Natural killer cell (primary cell): Measurements from ENCODE around the gene PAK2. TPM values are rescaled to one million over a fixed set of nuclear protein-coding genes. Genes with fewer than 3 reads are reported as not detected.

Experiments used
- ATAC-seq, 3 donors: fragments of 150-1000 bp in 2 of 3; fragments of 200-7000 bp in 1 of 3; cut with Tn5 transposase; 1 replicate in 1 of 3; 2 replicates in 2 of 3; pipeline ENCODE4 v1.10.0; 2021; ENCODE audit warnings: mild to moderate bottlenecking in 2 of 3, moderate library complexity in 2 of 3
- DNase-seq, 2 donors: peaks; one replicate each; pipeline versions ENCODE4 v3.0.0 to v3.0.0-alpha.2; 2013 to 2021; ENCODE audit warnings: mixed read lengths in 1 of 2
- H3K27ac ChIP-seq: one replicate; pipeline ENCODE4 v1.5.1; 2013; ENCODE audit warnings: mild to moderate bottlenecking, low read length
- H3K27me3 ChIP-seq: one replicate; pipeline ENCODE4 v1.6.1; 2013; ENCODE audit warnings: low read length; ENCODE audit not compliant: control insufficient read depth, insufficient read depth
- H3K36me3 ChIP-seq: one replicate; pipeline ENCODE4 v1.6.1; 2013; ENCODE audit warnings: low read length; ENCODE audit not compliant: control insufficient read depth, insufficient read depth
- H3K4me1 ChIP-seq: one replicate; pipeline ENCODE4 v1.6.1; 2013; ENCODE audit warnings: low read length; ENCODE audit not compliant: control insufficient read depth, insufficient read depth
- H3K4me3 ChIP-seq: one replicate; pipeline ENCODE4 v1.5.1; 2013; ENCODE audit warnings: low read length
- H3K9me3 ChIP-seq: one replicate; pipeline ENCODE4 v1.6.1; 2013; ENCODE audit warnings: low read length; ENCODE audit not compliant: control insufficient read depth, insufficient read depth
- H3K27ac Mint-ChIP-seq, 2 donors: one replicate each; pipeline ENCODE4 v1.8.0; 2022; ENCODE audit warnings: mild to moderate bottlenecking in 2 of 2, mixed read lengths in 2 of 2, moderate library complexity in 1 of 2
- H3K27me3 Mint-ChIP-seq, 2 donors: one replicate each; pipeline ENCODE4 v1.8.0; 2022; ENCODE audit warnings: low read depth in 2 of 2, mixed read lengths in 2 of 2
- H3K36me3 Mint-ChIP-seq: one replicate; pipeline ENCODE4 v1.8.0; 2022; ENCODE audit warnings: mixed read lengths
- H3K4me1 Mint-ChIP-seq, 2 donors: one replicate each; pipeline ENCODE4 v1.8.0; 2022; ENCODE audit warnings: mixed read lengths in 2 of 2
- H3K4me3 Mint-ChIP-seq: one replicate; pipeline ENCODE4 v1.8.0; 2022; ENCODE audit warnings: mild to moderate bottlenecking, moderate library complexity, mixed read lengths
- H3K9me3 Mint-ChIP-seq, 2 donors: one replicate each; pipeline ENCODE4 v1.8.0; 2022; ENCODE audit warnings: mixed read lengths in 2 of 2
- CTCF ChIP-seq: fragments of 200-600 bp; IDR thresholded peaks from one replicate; pipeline ENCODE4 v1.8.0; 2022; ENCODE audit warnings: antibody characterized with exemption
- WGBS: methylation state at CpG from one replicate; pipeline ENCODE4 v1.1.7; 2013; ENCODE audit warnings: missing lambda C conversion rate; ENCODE audit not compliant: insufficient coverage; 5-methylcytosine and 5-hydroxymethylcytosine counted together
- intact Hi-C: fragments of 100-400 bp; cut with micrococcal nuclease; formaldehyde crosslinking; loops from one replicate; pipeline ENCODE4 v1.14.2; 2022
- total RNA-seq, 4 donors: library from RNA; stranded (reverse); fragments of 120-200 nt in 1 of 4; gene quantifications; one replicate each; pipeline versions ENCODE4 v1.2.3 to v1.2.4, GENCODE V29; 2013 to 2022

PAK2 gene
- total RNA-seq, 3 donors from 2014 or later (not counting 1 experiment from before 2014, with no cell fraction given) = 64.5 to 68.6 (median 66.4) TPM

GRCh38 chr3:196706731-196707130, 32.9 kb upstream of the PAK2 start:
- H3K4me3 ChIP-seq = no peak overlapping the region
- H3K27ac ChIP-seq = no peak overlapping the region
- no peaks in the 10 kb centered on the region for H3K27me3 Mint-ChIP-seq
- no peaks in the 10 kb centered on the region for H3K36me3 ChIP-seq
- H3K9me3 Mint-ChIP-seq = no peaks in the 10 kb centered on the region
- no peak overlapping the region for H3K27ac Mint-ChIP-seq
- WGBS = 99% methylated on average over 4 of the region's 4 CpGs
- peaks cover 7% of the 10 kb centered on the region for H3K4me1 ChIP-seq
- H3K4me1 Mint-ChIP-seq = peaks cover 6 to 11% of the 10 kb centered on the region in 2 donors
- no peaks in the 10 kb centered on the region for H3K9me3 ChIP-seq
- no peaks in the 10 kb centered on the region for H3K36me3 Mint-ChIP-seq
- H3K27me3 ChIP-seq = no peaks in the 10 kb centered on the region
- ATAC-seq (no peak), DNase-seq (no peak)
- no peak for TF ChIP-seq CTCF
- intact Hi-C loops = no loop called here
- H3K4me3 Mint-ChIP-seq = no peak overlapping the region

GRCh38 chr3:196707566-196707965, 32.1 kb upstream of the PAK2 start:
- DNase-seq (no peak), ATAC-seq (no peak)
- no peak overlapping the region for H3K27ac ChIP-seq
- H3K4me1 Mint-ChIP-seq = peaks cover 9 to 13% of the 10 kb centered on the region in 2 donors
- H3K4me3 Mint-ChIP-seq = no peak overlapping the region
- peaks cover 9% of the 10 kb centered on the region for H3K4me1 ChIP-seq
- 97% methylated on average over 6 of the region's 8 CpGs for WGBS
- H3K36me3 ChIP-seq = no peaks in the 10 kb centered on the region
- no peaks in the 10 kb centered on the region for H3K27me3 ChIP-seq
- TF ChIP-seq CTCF = no peak
- H3K36me3 Mint-ChIP-seq = no peaks in the 10 kb centered on the region
- H3K27ac Mint-ChIP-seq = peak overlapping the region in 1 of 2 donors; percentile 14
- H3K4me3 ChIP-seq = no peak overlapping the region
- intact Hi-C loops = no loop called here
- no peaks in the 10 kb centered on the region for H3K9me3 Mint-ChIP-seq
- no peaks in the 10 kb centered on the region for H3K9me3 ChIP-seq
- no peaks in the 10 kb centered on the region for H3K27me3 Mint-ChIP-seq

- WGBS = 96% methylated on average over 7 of the region's 7 CpGs
- ATAC-seq (no peak), DNase-seq (no peak)
- Histone ChIP-seq H3K27me3 (no peaks in the 10 kb centered on the region), H3K36me3 (no peaks in the 10 kb centered on the region), H3K4me3 (no peak overlapping the region), H3K27ac (no peak overlapping the region), H3K4me1 (peaks cover 17% of the 10 kb centered on the region), H3K9me3 (no peaks in the 10 kb centered on the region)
- peaks cover 13 to 17% of the 10 kb centered on the region in 2 donors for H3K4me1 Mint-ChIP-seq
- H3K4me3 Mint-ChIP-seq = no peak overlapping the region
- H3K36me3 Mint-ChIP-seq = no peaks in the 10 kb centered on the region
- intact Hi-C loops = no loop called here
- TF ChIP-seq CTCF = no peak
- no peaks in the 10 kb centered on the region for H3K9me3 Mint-ChIP-seq
- peak overlapping the region in 1 of 2 donors; percentile 67 for H3K27ac Mint-ChIP-seq
- no peaks in the 10 kb centered on the region for H3K27me3 Mint-ChIP-seq
Measured at GRCh38 chr3:196708467-196708866, 31.2 kb upstream of the PAK2 start.
